CD4-positive, alpha-beta T cell treated with Interleukin-12 subunit alpha and Interleukin-12 subunit beta, for 1 hour (primary cell): ENCODE data around the gene MAP2.

ENCODE experiments used
- DNase-seq: peaks from one replicate; pipeline ENCODE4 v3.0.0-alpha.2; 2020

Gene MAP2

GRCh38 chr2:209425471-209426071 is 1.7 kb downstream of the MAP2 start:
- no peak for DNase-seq

- no peak for DNase-seq
These were observed 2.6 kb downstream of the MAP2 start for GRCh38 chr2:209426432-209426831.

GRCh38 chr2:209431701-209432100 is 7.9 kb downstream of the MAP2 start:
- no peak for DNase-seq

- DNase-seq: no peak
These were observed 17.7 kb downstream of the MAP2 start for GRCh38 chr2:209441541-209441940.

- no peak for DNase-seq
These were observed 19.1 kb downstream of the MAP2 start for GRCh38 chr2:209442939-209443338.

GRCh38 chr2:209445485-209445884 is 21.6 kb downstream of the MAP2 start:
- DNase-seq: no peak

- no peak for DNase-seq
These were observed 27.5 kb downstream of the MAP2 start for GRCh38 chr2:209451209-209451834.

GRCh38 chr2:209456489-209456888 is 32.6 kb downstream of the MAP2 start:
- no peak for DNase-seq

GRCh38 chr2:209458008-209458979 is 34.4 kb downstream of the MAP2 start:
- no peak for DNase-seq

- DNase-seq: no peak
These were observed 35.5 kb downstream of the MAP2 start for GRCh38 chr2:209459359-209459758.

GRCh38 chr2:209460151-209460761 is 36.4 kb downstream of the MAP2 start:
- DNase-seq: no peak

- DNase-seq: no peak
These were observed 39.4 kb downstream of the MAP2 start for GRCh38 chr2:209463226-209463625.

GRCh38 chr2:209463835-209464234 is 40.0 kb downstream of the MAP2 start:
- DNase-seq: no peak

- DNase-seq: no peak
These were observed 45.0 kb downstream of the MAP2 start for GRCh38 chr2:209468846-209469245.

GRCh38 chr2:209469481-209469880 is 45.6 kb downstream of the MAP2 start:
- no peak for DNase-seq

GRCh38 chr2:209470466-209470865 is 46.6 kb downstream of the MAP2 start:
- no peak for DNase-seq

GRCh38 chr2:209471037-209471436 is 47.2 kb downstream of the MAP2 start:
- DNase-seq: no peak

- no peak for DNase-seq
These were observed 48.4 kb downstream of the MAP2 start for GRCh38 chr2:209472112-209472832.

GRCh38 chr2:209472871-209473270 is 49.0 kb downstream of the MAP2 start:
- DNase-seq: no peak

GRCh38 chr2:209473930-209474419 is 50.1 kb downstream of the MAP2 start:
- no peak for DNase-seq

GRCh38 chr2:209474960-209475359 is 51.1 kb downstream of the MAP2 start:
- no peak for DNase-seq
